Astrocyte of the cerebellum (primary cell): ENCODE measurements around the gene SF3B6.

Source experiments
- DNase-seq: peaks from one replicate; pipeline ENCODE4 v3.0.0-alpha.2; 2011; ENCODE audit warnings: low read depth
- H3K4me3 ChIP-seq: 2 replicates; pipeline ENCODE4 v1.5.1; 2011; ENCODE audit warnings: mild to moderate bottlenecking, low read depth, low read length, moderate library complexity
- in situ Hi-C: cut with HindIII; loops from 2 replicates; pipeline ENCODE4 v1.10.0; 2017; ENCODE audit warnings: low sequenced_read_pairs
- TF ChIP-seq, protein P1 (sequence below): IDR thresholded peaks from 2 replicates; pipeline ENCODE4 v1.5.1; 2012; ENCODE audit warnings: low read length, low read depth, moderate library complexity, mild to moderate bottlenecking; ENCODE audit errors: missing control alignments

Gene SF3B6

DNA sequence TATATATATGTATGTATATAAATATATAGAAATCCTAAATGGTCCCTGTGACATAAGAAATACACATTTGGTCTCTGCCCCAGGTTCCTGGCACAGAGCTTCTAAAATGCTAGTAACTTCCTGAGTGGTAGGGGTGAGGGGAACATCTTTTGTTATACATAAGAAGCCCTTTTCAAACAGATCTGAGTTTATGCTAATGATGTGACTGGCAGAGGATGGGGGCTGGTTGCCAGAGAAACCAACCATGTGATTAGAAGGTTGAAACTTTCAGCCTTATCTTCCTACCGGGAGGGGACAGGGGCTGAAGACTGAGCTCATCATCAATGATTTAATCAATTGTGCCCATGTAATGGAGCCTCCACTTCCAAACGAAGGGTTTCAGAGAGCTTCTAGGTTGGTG lies 49.9 kb downstream of the SF3B6 start:
- TF ChIP-seq, protein P1, sequence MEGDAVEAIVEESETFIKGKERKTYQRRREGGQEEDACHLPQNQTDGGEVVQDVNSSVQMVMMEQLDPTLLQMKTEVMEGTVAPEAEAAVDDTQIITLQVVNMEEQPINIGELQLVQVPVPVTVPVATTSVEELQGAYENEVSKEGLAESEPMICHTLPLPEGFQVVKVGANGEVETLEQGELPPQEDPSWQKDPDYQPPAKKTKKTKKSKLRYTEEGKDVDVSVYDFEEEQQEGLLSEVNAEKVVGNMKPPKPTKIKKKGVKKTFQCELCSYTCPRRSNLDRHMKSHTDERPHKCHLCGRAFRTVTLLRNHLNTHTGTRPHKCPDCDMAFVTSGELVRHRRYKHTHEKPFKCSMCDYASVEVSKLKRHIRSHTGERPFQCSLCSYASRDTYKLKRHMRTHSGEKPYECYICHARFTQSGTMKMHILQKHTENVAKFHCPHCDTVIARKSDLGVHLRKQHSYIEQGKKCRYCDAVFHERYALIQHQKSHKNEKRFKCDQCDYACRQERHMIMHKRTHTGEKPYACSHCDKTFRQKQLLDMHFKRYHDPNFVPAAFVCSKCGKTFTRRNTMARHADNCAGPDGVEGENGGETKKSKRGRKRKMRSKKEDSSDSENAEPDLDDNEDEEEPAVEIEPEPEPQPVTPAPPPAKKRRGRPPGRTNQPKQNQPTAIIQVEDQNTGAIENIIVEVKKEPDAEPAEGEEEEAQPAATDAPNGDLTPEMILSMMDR = no peak
- in situ Hi-C loops = no loop called here
- no peak overlapping the region for H3K4me3 ChIP-seq
- no peak for DNase-seq

DNA sequence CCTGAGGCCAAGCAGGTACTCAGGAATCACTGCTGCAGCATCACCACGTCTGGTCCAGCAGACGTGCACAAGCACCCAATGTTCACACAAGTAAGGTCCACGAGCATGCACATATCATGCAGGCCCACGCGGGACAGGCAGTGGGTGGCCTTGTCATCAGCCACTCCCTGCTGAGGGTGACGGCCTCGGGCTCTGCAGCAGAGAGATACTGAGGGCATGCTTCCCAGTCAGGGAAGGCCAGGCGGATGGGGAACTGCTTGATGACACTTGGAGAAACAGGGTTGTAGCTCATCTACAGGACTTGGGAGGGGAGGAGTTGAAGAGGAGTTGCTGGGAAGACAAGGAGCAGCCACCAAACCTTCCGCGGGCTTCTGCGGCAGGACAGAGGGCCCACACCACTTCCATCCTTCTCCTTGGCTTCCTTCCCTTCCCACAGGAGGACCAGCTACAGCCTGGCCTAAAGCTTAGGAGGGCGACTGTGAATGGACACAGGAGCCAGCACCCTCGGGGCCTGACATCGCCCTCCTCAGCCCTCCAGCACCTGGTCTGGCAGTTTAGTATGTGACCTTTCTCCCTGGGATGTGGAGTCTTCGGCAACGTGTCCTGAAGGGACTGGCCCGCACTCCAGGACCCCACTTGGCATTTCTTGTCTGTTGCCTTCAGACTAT lies 51.0 kb downstream of the SF3B6 start:
- in situ Hi-C loops = no loop called here
- no peak overlapping the region for H3K4me3 ChIP-seq
- DNase-seq = no peak
- TF ChIP-seq, protein P1 = no peak

DNA sequence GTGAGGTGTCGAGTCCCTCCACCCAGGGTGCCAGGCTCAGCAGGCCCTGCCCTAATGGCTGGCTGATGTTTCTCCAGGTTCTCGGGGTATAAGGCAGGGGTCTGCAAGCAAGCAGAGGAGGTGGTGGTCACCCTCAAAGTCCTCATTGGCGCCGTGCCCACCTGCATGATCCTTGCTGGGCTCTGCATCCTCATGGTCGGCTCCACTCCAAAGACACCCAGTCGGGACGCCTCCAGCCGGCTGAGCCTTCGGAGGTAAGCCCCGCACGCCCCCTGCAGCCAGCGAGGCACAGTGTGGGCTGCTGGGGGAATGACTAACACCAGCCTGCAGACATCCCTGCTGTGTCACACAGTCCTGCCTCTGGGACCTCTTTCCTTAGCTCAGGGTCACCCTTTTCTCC lies 52.1 kb downstream of the SF3B6 start:
- TF ChIP-seq, protein P1 = peak; percentile 45
- in situ Hi-C loops = no loop called here
- no peak for DNase-seq
- no peak overlapping the region for H3K4me3 ChIP-seq

DNA sequence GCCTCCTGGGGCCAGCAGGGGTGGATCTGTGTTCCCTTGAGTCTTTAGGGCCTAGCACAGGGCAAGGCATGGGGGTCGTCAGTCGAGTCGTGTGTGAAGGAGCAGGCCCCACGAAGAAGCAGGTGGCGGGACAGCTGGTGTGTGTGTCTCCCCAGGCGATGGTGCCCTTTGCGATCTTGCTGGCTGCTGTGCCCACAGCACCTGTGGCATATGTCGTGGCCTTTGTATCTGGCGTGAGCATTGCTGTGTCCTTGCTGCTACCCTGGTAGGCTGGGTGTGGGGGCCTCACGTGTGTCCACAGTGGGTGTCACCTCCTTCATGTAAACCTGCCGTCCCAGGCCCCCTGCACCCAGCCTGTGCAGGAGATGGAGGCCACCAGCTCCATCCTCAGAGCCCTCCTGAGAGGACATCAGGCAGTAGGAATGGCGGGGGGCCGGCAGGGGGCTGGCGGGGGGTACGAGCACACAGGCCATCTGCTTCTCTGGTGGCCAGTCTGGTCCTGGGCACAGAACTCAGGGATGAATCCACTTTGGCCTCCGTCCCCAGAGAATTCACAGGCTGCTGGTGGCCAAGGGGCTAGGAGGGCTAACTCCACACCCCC lies 53.1 kb downstream of the SF3B6 start:
- H3K4me3 ChIP-seq = no peak overlapping the region
- no peak for DNase-seq
- in situ Hi-C loops = no loop called here
- TF ChIP-seq, protein P1 = no peak

DNA sequence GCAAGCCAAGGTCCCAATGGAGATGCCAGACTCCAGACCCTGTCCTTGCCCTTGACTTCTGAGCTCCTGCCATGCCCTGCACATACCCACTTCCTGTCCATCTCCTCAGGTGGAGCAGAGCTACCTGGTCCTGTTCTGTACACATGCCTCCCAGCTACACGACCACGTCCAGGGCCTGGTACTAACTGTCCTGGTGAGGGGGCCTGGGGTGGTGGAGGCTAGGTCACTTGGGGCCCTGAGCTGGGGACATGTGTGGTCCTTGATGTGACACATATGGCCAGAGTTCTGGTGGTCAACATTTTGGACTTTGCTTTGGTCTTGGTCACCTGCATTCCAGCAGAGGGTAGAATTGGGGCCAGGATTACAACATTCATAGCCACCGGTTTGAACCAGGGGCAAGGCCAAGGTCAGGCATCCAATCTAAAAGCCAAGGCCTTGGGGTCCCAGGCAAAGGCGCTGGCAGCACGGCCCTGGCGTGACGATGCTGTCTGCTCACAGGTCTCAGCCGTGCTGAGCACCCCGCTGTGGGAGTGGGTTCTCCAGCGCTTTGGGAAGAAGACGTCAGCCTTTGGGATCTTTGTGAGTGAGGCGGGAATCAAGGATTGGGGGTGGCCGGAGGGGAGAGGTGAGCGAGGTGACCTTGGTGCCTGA lies 53.7 kb downstream of the SF3B6 start:
- in situ Hi-C loops = no loop called here
- no peak overlapping the region for H3K4me3 ChIP-seq
- no peak for DNase-seq
- TF ChIP-seq, protein P1 = no peak

DNA sequence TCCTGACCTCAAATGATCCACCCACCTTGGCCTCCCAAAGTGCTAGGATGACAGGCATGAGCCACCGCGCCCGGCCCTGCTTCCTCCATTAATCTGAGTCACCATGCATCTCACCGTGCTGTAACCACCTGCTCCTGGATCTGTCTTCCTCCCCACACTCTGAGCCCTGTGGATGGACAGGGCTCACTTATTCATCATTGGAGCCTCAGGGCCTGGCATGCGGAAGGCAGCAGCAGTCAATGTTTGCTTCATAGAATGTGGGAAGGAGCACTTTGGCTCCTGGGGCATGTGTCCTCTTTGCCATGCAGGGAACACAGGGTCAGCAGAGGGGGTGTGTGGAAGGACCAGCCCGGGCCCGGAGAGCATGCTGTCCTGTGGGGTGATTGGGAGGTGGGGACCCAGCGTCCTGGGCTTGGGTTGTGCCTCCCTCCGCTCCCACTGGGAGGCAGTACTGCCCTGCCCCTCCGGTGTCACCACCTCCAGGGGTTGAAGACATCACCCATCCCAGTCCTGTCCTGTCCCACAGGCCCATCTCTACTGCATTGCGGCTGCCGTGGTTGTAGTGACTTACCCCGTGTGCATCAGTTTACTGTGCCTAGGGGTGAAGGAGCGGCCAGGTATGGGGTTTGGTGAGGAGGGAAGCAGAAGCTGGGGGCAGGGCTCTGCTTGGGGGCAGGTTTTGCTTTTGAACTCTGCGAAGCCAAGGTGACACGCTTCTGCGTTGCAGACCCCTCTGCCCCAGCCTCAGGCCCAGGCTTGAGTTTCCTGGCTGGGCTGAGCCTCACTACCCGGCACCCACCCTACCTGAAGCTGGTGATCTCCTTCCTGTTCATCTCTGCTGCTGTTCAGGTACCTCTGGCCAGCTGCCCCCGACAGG lies 54.8 kb downstream of the SF3B6 start:
- TF ChIP-seq, protein P1 = peak; percentile 17
- no peak overlapping the region for H3K4me3 ChIP-seq
- no peak for DNase-seq
- in situ Hi-C loops = no loop called here
